ENCODE measurements around the gene TMEM59L. TPM values are rescaled to one million over a fixed set of nuclear protein-coding genes. Genes with fewer than 3 reads are reported as not detected.

TMEM59L gene
- polyA plus RNA-seq, 6 donors from 2014 or later: not detected

- H3K27ac Mint-ChIP-seq: peak overlapping the region in 2 of 6 donors; percentile 67 to 84
- H3K4me3 Mint-ChIP-seq: peak overlapping the region in 4 of 8 donors; percentile 15 to 65 (median 35)
- H3K27me3 Mint-ChIP-seq: no peaks in the 10 kb centered on the region
- ATAC-seq (ENCODE audit: low read depth in 2 of 2): peak; percentile 82 to 90
- no peaks in the 10 kb centered on the region for H3K9me3 Mint-ChIP-seq
- H3K36me3 Mint-ChIP-seq: no peaks in the 10 kb centered on the region
- DNase-seq: no peak
- peaks cover 25 to 52% (median 44%) of the 10 kb centered on the region in 3 donors for H3K4me1 Mint-ChIP-seq
Observed at GRCh38 chr19:18644196-18645034, 31.7 kb downstream of the TMEM59L start.

- Mint-ChIP-seq H3K27me3 (no peaks in the 10 kb centered on the region), H3K4me3 (peak overlapping the region in 2 of 8 donors; percentile 12 to 40), H3K4me1 (peaks cover 32 to 56% (median 51%) of the 10 kb centered on the region in 3 donors), H3K27ac (no peak overlapping the region), H3K36me3 (no peaks in the 10 kb centered on the region), H3K9me3 (no peaks in the 10 kb centered on the region)
- DNase-seq: no peak
- ATAC-seq (ENCODE audit: low read depth in 2 of 2): no peak
Observed at GRCh38 chr19:18645035-18645511, 32.4 kb downstream of the TMEM59L start.

GRCh38 chr19:18646535-18647370 is 34.1 kb downstream of the TMEM59L start:
- H3K27ac Mint-ChIP-seq: peak overlapping the region in 3 of 6 donors; percentile 47 to 75 (median 47)
- no peak for ATAC-seq (ENCODE audit: low read depth in 2 of 2)
- no peaks in the 10 kb centered on the region for H3K27me3 Mint-ChIP-seq
- H3K9me3 Mint-ChIP-seq: no peaks in the 10 kb centered on the region
- peaks cover 35 to 64% (median 58%) of the 10 kb centered on the region in 3 donors for H3K4me1 Mint-ChIP-seq
- no peaks in the 10 kb centered on the region for H3K36me3 Mint-ChIP-seq
- DNase-seq: no peak
- peak overlapping the region in 3 of 8 donors; percentile 15 to 78 (median 39) for H3K4me3 Mint-ChIP-seq

- H3K9me3 Mint-ChIP-seq: no peaks in the 10 kb centered on the region
- no peaks in the 10 kb centered on the region for H3K27me3 Mint-ChIP-seq
- no peaks in the 10 kb centered on the region for H3K36me3 Mint-ChIP-seq
- H3K4me1 Mint-ChIP-seq: peaks cover 35 to 62% (median 60%) of the 10 kb centered on the region in 3 donors
- H3K27ac Mint-ChIP-seq: peak overlapping the region in 2 of 6 donors; percentile 41 to 75
- H3K4me3 Mint-ChIP-seq: peak overlapping the region in 1 of 8 donors; percentile 23
- DNase-seq (no peak), ATAC-seq (ENCODE audit: low read depth in 2 of 2) (no peak)
Observed at GRCh38 chr19:18647371-18647767, 34.7 kb downstream of the TMEM59L start.

- Mint-ChIP-seq H3K27me3 (no peaks in the 10 kb centered on the region), H3K9me3 (no peaks in the 10 kb centered on the region), H3K36me3 (no peaks in the 10 kb centered on the region), H3K27ac (peak overlapping the region in 3 of 6 donors; percentile 41 to 91 (median 65)), H3K4me3 (peak overlapping the region in 3 of 8 donors; percentile 16 to 86 (median 23)), H3K4me1 (peaks cover 35 to 62% (median 60%) of the 10 kb centered on the region in 3 donors)
- DNase-seq (no peak), ATAC-seq (ENCODE audit: low read depth in 2 of 2) (no peak)
Observed at GRCh38 chr19:18647807-18648206, 35.1 kb downstream of the TMEM59L start.

- Mint-ChIP-seq H3K27me3 (no peaks in the 10 kb centered on the region), H3K9me3 (peaks cover 0 to under 1% (median 0%) of the 10 kb centered on the region in 7 donors), H3K27ac (peak overlapping the region in 3 of 6 donors; percentile 12 to 85 (median 79)), H3K4me3 (peak overlapping the region; percentile 36 to 93 (median 88)), H3K36me3 (peaks cover 0 to 1% of the 10 kb centered on the region in 2 donors), H3K4me1 (peaks cover 38 to 61% (median 56%) of the 10 kb centered on the region in 3 donors)
- no peak for DNase-seq
- no peak for ATAC-seq (ENCODE audit: low read depth in 2 of 2)
Observed at GRCh38 chr19:18648973-18649315, 36.3 kb downstream of the TMEM59L start.

- DNase-seq: no peak
- ATAC-seq (ENCODE audit: low read depth in 2 of 2): peak; percentile 81 to 85
Observed at GRCh38 chr19:18649371-18650020, 36.8 kb downstream of the TMEM59L start.

GRCh38 chr19:18650021-18650390 is 37.3 kb downstream of the TMEM59L start:
- Mint-ChIP-seq H3K9me3 (peaks cover 0 to 10% (median 0%) of the 10 kb centered on the region in 7 donors), H3K36me3 (peaks cover 0 to 12% of the 10 kb centered on the region in 2 donors), H3K4me1 (peaks cover 40 to 50% (median 50%) of the 10 kb centered on the region in 3 donors), H3K4me3 (peak overlapping the region; percentile 36 to 93 (median 88)), H3K27ac (peak overlapping the region in 5 of 6 donors; percentile 62 to 87 (median 75)), H3K27me3 (no peaks in the 10 kb centered on the region)
- DNase-seq (no peak), ATAC-seq (ENCODE audit: low read depth in 2 of 2) (peak; percentile 4 to 7)

More at GRCh38 chr19:18649371-18650020, 36.8 kb downstream of the TMEM59L start:
- Mint-ChIP-seq H3K4me3 (peak overlapping the region; percentile 36 to 93 (median 88)), H3K4me1 (peaks cover 38 to 55% (median 53%) of the 10 kb centered on the region in 3 donors), H3K27me3 (no peaks in the 10 kb centered on the region), H3K9me3 (peaks cover 0 to 7% (median 0%) of the 10 kb centered on the region in 7 donors), H3K27ac (peak overlapping the region in 5 of 6 donors; percentile 67 to 87 (median 80)), H3K36me3 (peaks cover 0 to 7% of the 10 kb centered on the region in 2 donors)

GRCh38 chr19:18650468-18651041 is 37.9 kb downstream of the TMEM59L start:
- peaks cover 0 to 12% of the 10 kb centered on the region in 2 donors for H3K36me3 Mint-ChIP-seq
- H3K4me3 Mint-ChIP-seq: peak overlapping the region in 3 of 8 donors; percentile 81 to 91 (median 90)
- H3K27ac Mint-ChIP-seq: peak overlapping the region in 1 of 6 donors; percentile 15
- peaks cover 40 to 46% (median 44%) of the 10 kb centered on the region in 3 donors for H3K4me1 Mint-ChIP-seq
- H3K27me3 Mint-ChIP-seq: no peaks in the 10 kb centered on the region
- H3K9me3 Mint-ChIP-seq: peaks cover 0 to 10% (median 0%) of the 10 kb centered on the region in 7 donors
- ATAC-seq (ENCODE audit: low read depth in 2 of 2) (no peak), DNase-seq (no peak)

- Mint-ChIP-seq H3K27me3 (no peaks in the 10 kb centered on the region), H3K27ac (no peak overlapping the region), H3K4me3 (no peak overlapping the region), H3K4me1 (peaks cover 40 to 44% (median 44%) of the 10 kb centered on the region in 3 donors), H3K36me3 (peaks cover 0 to 12% of the 10 kb centered on the region in 2 donors), H3K9me3 (peaks cover 0 to 10% (median 0%) of the 10 kb centered on the region in 7 donors)
- DNase-seq: no peak
- no peak for ATAC-seq (ENCODE audit: low read depth in 2 of 2)
Observed at GRCh38 chr19:18651300-18651699, 38.6 kb downstream of the TMEM59L start.

- DNase-seq (no peak), ATAC-seq (ENCODE audit: low read depth in 2 of 2) (no peak)
- Mint-ChIP-seq H3K27me3 (no peaks in the 10 kb centered on the region), H3K36me3 (peaks cover 0 to 12% of the 10 kb centered on the region in 2 donors), H3K4me1 (peaks cover 38 to 42% (median 40%) of the 10 kb centered on the region in 3 donors), H3K27ac (peak overlapping the region in 2 of 6 donors; percentile 50 to 62), H3K4me3 (no peak overlapping the region), H3K9me3 (peaks cover 0 to 10% (median 0%) of the 10 kb centered on the region in 7 donors)
Observed at GRCh38 chr19:18651733-18652132, 39.1 kb downstream of the TMEM59L start.

GRCh38 chr19:18653853-18654252 is 41.2 kb downstream of the TMEM59L start:
- DNase-seq (no peak), ATAC-seq (ENCODE audit: low read depth in 2 of 2) (no peak)
- H3K4me3 Mint-ChIP-seq: no peak overlapping the region
- peaks cover 0 to 18% of the 10 kb centered on the region in 2 donors for H3K36me3 Mint-ChIP-seq
- H3K27me3 Mint-ChIP-seq: peaks cover 0 to 4% (median 0%) of the 10 kb centered on the region in 3 donors
- no peak overlapping the region for H3K27ac Mint-ChIP-seq
- H3K4me1 Mint-ChIP-seq: peaks cover 43 to 48% (median 45%) of the 10 kb centered on the region in 3 donors
- H3K9me3 Mint-ChIP-seq: peaks cover 0 to 10% (median 0%) of the 10 kb centered on the region in 7 donors

Data from naive B cell (primary cell).